Fibroblast of pulmonary artery (primary cell): Measurements from ENCODE around the gene PRAC2.

Experiments
- DNase-seq: peaks from one replicate; pipeline ENCODE4 v3.0.0-alpha.2; 2010; ENCODE audit warnings: low read depth
- H3K4me3 ChIP-seq: replicated peaks from 2 replicates; pipeline ENCODE4 v1.5.1; 2011; ENCODE audit warnings: low read depth, mild to moderate bottlenecking, control low read depth, low read length, moderate library complexity
- TF ChIP-seq, protein P1 (sequence below): IDR thresholded peaks from 2 replicates; pipeline ENCODE4 v1.5.1; 2011; ENCODE audit warnings: mild to moderate bottlenecking, control low read depth, low read length, inconsistent platforms; ENCODE audit errors: missing control alignments

Gene PRAC2

DNA sequence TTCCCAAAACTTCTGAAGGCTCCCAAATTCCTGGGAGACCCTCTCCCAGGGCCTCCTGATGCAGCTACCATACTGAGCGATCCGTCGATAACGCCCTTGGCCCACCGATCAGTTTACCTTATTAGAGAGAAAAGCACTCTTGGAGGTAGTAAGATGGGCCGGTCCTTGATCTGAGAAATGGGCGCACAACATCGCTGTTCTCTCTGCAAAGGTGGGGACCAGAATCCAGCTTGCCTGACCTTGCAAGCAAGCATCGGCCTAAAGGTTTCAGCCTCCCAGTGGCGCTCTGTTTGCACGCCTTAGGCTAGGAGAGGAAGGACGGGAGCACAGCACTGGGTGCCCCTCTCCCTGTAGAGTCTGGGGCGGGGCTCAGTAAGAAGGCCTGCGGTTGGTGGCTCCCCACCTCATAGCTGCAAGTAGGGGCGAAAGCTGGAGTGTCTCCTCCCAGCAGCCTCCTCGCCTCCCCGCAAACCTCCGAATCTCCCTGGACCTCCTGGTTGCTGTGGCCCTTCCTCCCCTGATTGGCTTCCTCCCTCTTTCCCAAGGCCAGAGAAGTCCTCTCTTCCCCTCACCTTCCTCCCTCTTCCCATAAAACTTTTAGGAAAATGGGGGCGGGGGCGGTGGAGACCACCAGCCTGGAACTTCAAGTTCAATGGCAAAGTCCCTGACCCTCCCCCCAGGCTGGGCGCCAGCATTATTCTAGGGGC, 631 bp upstream of the PRAC2 start, which contains the start of gene PRAC1:
PRAC1 (minus strand) TSS at position 318 of the 707 bp plus-strand sequence; CDS start at position 192, 126 bp downstream.
- TF ChIP-seq, protein P1, sequence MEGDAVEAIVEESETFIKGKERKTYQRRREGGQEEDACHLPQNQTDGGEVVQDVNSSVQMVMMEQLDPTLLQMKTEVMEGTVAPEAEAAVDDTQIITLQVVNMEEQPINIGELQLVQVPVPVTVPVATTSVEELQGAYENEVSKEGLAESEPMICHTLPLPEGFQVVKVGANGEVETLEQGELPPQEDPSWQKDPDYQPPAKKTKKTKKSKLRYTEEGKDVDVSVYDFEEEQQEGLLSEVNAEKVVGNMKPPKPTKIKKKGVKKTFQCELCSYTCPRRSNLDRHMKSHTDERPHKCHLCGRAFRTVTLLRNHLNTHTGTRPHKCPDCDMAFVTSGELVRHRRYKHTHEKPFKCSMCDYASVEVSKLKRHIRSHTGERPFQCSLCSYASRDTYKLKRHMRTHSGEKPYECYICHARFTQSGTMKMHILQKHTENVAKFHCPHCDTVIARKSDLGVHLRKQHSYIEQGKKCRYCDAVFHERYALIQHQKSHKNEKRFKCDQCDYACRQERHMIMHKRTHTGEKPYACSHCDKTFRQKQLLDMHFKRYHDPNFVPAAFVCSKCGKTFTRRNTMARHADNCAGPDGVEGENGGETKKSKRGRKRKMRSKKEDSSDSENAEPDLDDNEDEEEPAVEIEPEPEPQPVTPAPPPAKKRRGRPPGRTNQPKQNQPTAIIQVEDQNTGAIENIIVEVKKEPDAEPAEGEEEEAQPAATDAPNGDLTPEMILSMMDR, result no peak
- DNase-seq, result no peak
- no peak within 1 kb of the TSS for H3K4me3 ChIP-seq

DNA sequence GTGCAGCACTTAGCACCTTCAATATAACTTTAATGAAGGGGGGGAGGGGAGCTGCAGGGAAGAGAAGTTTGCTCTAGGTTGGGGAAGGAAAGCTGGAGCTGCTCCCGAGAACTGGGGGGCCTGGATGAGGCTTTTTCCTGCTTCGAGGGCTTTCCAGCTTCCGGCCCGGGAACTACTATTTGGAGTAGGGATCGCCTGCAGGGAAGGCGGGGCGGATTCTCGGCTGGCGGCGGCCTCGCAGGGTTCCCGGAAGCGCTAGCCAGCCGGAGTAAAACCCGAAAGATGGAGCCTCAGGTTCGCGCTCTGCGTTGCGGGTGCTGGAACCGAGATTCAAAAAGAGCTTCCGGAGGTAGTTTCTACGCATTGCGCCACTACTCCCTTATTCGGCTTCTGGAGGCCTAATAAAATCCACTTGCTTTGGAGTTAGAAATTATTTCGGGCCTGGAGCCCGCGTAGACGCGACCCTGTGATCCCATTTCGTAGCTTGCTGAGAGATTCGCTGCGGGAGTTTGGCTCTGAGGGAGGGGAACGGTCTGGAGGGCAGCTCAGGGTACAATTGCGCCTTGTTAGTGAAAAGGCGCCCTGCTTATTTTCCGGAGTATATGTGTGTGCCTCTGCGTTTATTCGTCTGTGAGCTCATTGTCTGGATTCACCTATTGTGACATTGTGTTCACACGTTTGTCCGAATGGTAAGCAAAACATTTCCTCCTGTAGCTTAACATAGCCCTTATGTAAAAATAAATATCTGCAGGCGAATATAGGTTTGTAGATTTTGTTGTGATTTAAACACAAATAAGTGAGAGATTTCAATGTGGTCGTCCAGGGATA, 652 bp downstream of the PRAC2 start:
- TF ChIP-seq, protein P1, result no peak
- no peak for DNase-seq
- no peak overlapping the region for H3K4me3 ChIP-seq

DNA sequence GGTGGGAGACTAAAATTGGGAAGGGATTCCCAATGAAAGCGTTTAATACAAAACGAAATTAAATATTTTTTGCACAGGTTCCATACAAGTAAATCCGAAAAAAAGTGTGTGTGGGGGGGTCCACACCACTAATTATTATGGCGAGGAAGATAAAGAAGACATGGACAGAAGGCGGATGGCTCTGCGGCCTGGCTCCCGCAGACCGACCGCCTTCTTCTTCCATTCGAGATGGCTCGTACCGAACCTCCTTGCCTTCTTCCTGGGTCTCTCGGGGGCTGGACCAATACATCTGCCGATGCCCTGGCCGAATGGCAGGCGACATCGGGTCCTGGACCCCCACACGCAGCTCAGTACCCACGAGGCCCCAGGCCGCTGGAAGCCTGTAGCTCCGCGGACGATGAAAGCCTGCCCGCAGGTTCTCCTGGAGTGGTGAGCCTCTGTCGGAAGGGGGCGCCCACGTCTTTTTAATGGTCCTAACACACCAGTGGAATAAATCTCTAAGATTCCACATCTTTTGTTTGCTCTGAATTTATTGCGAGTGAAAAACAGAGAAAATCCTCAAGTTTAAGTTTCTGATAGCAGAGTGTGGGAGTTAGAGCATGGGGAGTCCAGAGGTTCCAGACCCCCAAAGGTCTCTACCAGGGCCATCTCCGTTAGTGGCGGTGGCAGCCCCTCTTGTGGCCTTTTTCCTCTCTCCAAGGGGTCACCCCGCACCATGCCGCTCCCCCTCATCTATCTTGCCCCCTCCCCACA, 1.4 kb downstream of the PRAC2 start:
- H3K4me3 ChIP-seq, result no peak overlapping the region
- TF ChIP-seq, protein P1, result peak; percentile 67

DNA sequence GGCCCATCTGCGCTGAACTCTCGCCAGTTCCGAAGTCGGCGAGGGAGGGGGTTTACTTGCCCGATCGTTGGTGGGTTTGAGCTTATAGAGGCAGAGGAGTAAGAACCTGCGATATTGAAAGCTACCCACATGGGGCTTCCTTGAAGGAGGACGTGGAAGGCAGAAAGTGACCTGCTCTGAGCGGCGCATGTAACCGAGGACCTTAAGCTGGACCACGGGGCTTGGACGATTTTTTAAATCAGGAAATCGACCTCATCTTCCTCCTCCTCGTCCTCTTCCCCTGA, 2.0 kb downstream of the PRAC2 start:
- TF ChIP-seq, protein P1, result no peak
- DNase-seq, result no peak
- H3K4me3 ChIP-seq, result no peak overlapping the region

More for the DNA sequence above, 1.4 kb downstream of the PRAC2 start:
- DNase-seq, result peak; percentile 80

DNA sequence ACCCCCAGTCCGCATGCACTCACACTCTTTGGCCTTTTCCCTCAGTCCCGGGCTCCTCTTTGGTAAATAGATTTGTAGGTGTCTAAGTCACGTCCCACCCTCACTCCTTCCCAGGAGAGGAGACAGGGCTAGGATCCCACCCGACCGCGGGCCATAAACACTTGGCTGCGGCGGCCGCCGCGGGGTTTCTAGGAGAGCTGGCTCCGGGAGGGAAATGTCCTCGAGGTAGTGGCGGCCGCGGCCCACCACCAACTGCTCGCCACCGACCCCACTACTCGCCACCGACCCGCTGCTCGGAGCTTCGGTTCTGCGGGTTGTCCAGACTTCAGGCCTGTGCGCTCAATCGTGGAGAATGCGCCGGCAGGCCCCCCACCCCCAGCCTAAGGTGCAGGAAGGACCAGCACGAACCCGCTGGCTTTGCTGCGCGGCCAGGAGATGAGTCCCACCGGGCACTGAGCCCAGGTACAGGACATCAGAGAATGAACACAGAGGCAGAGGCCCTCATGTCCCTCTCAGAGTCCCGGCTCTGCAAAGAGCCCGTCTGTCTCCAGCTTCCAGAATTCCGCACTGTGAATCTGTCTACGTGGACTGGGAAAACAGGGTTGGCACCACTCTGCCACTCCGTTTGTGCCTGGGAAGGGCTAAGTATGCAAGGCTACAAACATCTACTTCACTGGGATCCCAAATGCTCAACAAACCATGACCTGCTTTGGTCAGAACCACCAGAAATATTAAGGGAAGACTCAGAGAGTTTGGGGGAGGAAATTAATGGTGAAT, 2.5 kb downstream of the PRAC2 start:
- no peak overlapping the region for H3K4me3 ChIP-seq
- TF ChIP-seq, protein P1, result no peak
- no peak for DNase-seq
